BE2C (cell line): ENCODE results near the gene DUSP14.

ENCODE experiments used
- DNase-seq: peaks from one replicate; pipeline ENCODE4 v3.0.0-alpha.2; 2020
- H3K27me3 ChIP-seq: fragments of 250-450 bp; sonication (Bioruptor Pico); 2 replicates; pipeline ENCODE4 v1.5.1; 2020; ENCODE audit warnings: mild to moderate bottlenecking
- H3K36me3 ChIP-seq: fragments of 250-450 bp; sonication (Bioruptor Pico); 2 replicates; pipeline ENCODE4 v1.5.1; 2020; ENCODE audit warnings: mild to moderate bottlenecking
- H3K4me1 ChIP-seq: fragments of 250-450 bp; sonication (Bioruptor Pico); 2 replicates; pipeline ENCODE4 v1.5.1; 2020
- H3K4me3 ChIP-seq: 2 replicates; pipeline ENCODE4 v1.5.1; 2011; ENCODE audit warnings: low read depth, low read length
- H3K9me3 ChIP-seq: fragments of 250-450 bp; sonication (Bioruptor Pico); 2 replicates; pipeline ENCODE4 v1.5.1; 2020
- CTCF ChIP-seq: IDR thresholded peaks from 2 replicates; pipeline ENCODE4 v1.5.1; 2012; ENCODE audit warnings: mild to moderate bottlenecking, low read depth, low read length

The DUSP14 gene

GRCh38 chr17:37458805-37459204, 30.9 kb upstream of the DUSP14 start:
- Histone ChIP-seq H3K36me3 (peaks cover under 1% of the 10 kb centered on the region; the same call in 1 of the 2 replicates), H3K27me3 (no peaks in the 10 kb centered on the region), H3K4me1 (no peaks in the 10 kb centered on the region), H3K4me3 (no peak overlapping the region), H3K9me3 (no peaks in the 10 kb centered on the region)
- DNase-seq, result no peak
- no peak for TF ChIP-seq CTCF

- Histone ChIP-seq H3K4me3 (no peak overlapping the region), H3K9me3 (no peaks in the 10 kb centered on the region), H3K4me1 (no peaks in the 10 kb centered on the region), H3K27me3 (no peaks in the 10 kb centered on the region), H3K36me3 (peaks cover 14% of the 10 kb centered on the region)
- no peak for DNase-seq
- TF ChIP-seq CTCF, result no peak
These were observed 28.0 kb upstream of the DUSP14 start for GRCh38 chr17:37461668-37462067.

GRCh38 chr17:37462492-37462891, 27.2 kb upstream of the DUSP14 start:
- DNase-seq, result no peak
- no peak for TF ChIP-seq CTCF
- H3K4me1 ChIP-seq, result no peaks in the 10 kb centered on the region
- H3K36me3 ChIP-seq, result peaks cover 17% of the 10 kb centered on the region
- no peaks in the 10 kb centered on the region for H3K9me3 ChIP-seq
- no peaks in the 10 kb centered on the region for H3K27me3 ChIP-seq
- H3K4me3 ChIP-seq, result no peak overlapping the region

- Histone ChIP-seq H3K27me3 (no peaks in the 10 kb centered on the region), H3K36me3 (peaks cover 19% of the 10 kb centered on the region), H3K4me3 (no peak overlapping the region), H3K4me1 (no peaks in the 10 kb centered on the region), H3K9me3 (no peaks in the 10 kb centered on the region)
- no peak for DNase-seq
- TF ChIP-seq CTCF, result no peak
These were observed 26.7 kb upstream of the DUSP14 start for GRCh38 chr17:37463039-37463438.

GRCh38 chr17:37465069-37465616, 24.5 kb upstream of the DUSP14 start:
- Histone ChIP-seq H3K9me3 (no peaks in the 10 kb centered on the region), H3K4me3 (no peak overlapping the region), H3K4me1 (no peaks in the 10 kb centered on the region), H3K27me3 (no peaks in the 10 kb centered on the region), H3K36me3 (peaks cover 23% of the 10 kb centered on the region)
- DNase-seq, result no peak
- no peak for TF ChIP-seq CTCF

GRCh38 chr17:37466471-37466870, 23.2 kb upstream of the DUSP14 start:
- DNase-seq, result no peak
- Histone ChIP-seq H3K4me3 (no peak overlapping the region), H3K27me3 (no peaks in the 10 kb centered on the region), H3K9me3 (no peaks in the 10 kb centered on the region), H3K36me3 (peaks cover 34% of the 10 kb centered on the region), H3K4me1 (no peaks in the 10 kb centered on the region)
- no peak for TF ChIP-seq CTCF
